GM12878 (cell line): ENCODE data around the gene ECT2L. TPM values are rescaled to one million over a fixed set of nuclear protein-coding genes. Genes with fewer than 3 reads are reported as not detected.

Source experiments
- ATAC-seq: fragments of 200-7000 bp; cut with Tn5 transposase; 3 replicates; pipeline ENCODE4 v1.9.1; 2020; ENCODE audit warnings: mild to moderate bottlenecking, moderate library complexity
- BruUV-seq: library from RNA; stranded (reverse); fragments of 400-500 nt; replicated peaks from 2 replicates; lab custom pipeline; 2021; lab: Mats Ljungman, UMichigan
- CTCF ChIA-PET: fragments of 300-600 bp; sonication (Branson Sonifier 250); formaldehyde crosslinking; extraction: SDS; loops from one replicate; lab custom pipeline; 2021; ENCODE audit warnings: inconsistent platforms; lab: Yijun Ruan, JAX
- POLR2A ChIA-PET: fragments of 350-600 bp; formaldehyde crosslinking; extraction: SDS; loops from one replicate; lab custom pipeline; 2021; ENCODE audit warnings: inconsistent platforms; lab: Charles Lee
- RAD21 ChIA-PET: fragments of 300-600 bp; sonication (Branson Sonifier 250); formaldehyde crosslinking; loops from one replicate; lab custom pipeline; 2023; ENCODE audit warnings: antibody characterized with exemption; ENCODE audit not compliant: unreplicated experiment; lab: Charles Lee
- SMC1A ChIA-PET: fragments of 300-600 bp; sonication (Branson Sonifier 250); formaldehyde crosslinking; loops from one replicate; lab custom pipeline; 2023; ENCODE audit not compliant: unreplicated experiment, uncharacterized antibody; lab: Charles Lee
- DNase-seq: peaks from one replicate; pipeline ENCODE4 v3.0.0-alpha.2; 2011; ENCODE audit warnings: low read depth, low spot score
- FAIRE-seq: peaks from 3 replicates; lab custom pipeline; 2011; peaks lifted over from hg19 to GRCh38; lab: Jason Lieb, UNC
- H2AFZ ChIP-seq: 2 replicates; pipeline ENCODE4 v1.6.0; 2011; ENCODE audit warnings: low read depth, low read length, control low read depth; ENCODE audit not compliant: control insufficient read depth
- H3K27ac ChIP-seq: 2 replicates; pipeline ENCODE4 v1.5.1; 2011; ENCODE audit warnings: control low read depth; ENCODE audit not compliant: control insufficient read depth, insufficient read depth
- H3K27me3 ChIP-seq, 2 experiments: replicated peaks in 1 of 2; 2 replicates each; pipeline versions ENCODE4 v1.6.0 to v1.6.1; 2011; ENCODE audit warnings: low read length in 1 of 2; ENCODE audit not compliant: control insufficient read depth in 2 of 2, insufficient read depth in 2 of 2
- H3K36me3 ChIP-seq, 2 experiments: 2 replicates each; pipeline ENCODE4 v1.5.1; 2011; ENCODE audit warnings: low read length in 1 of 2; ENCODE audit not compliant: control insufficient read depth in 2 of 2, insufficient read depth in 2 of 2
- H3K4me1 ChIP-seq: 2 replicates; pipeline ENCODE4 v1.6.1; 2011; ENCODE audit warnings: mild to moderate bottlenecking, low read length, moderate library complexity, mixed read lengths; ENCODE audit not compliant: control insufficient read depth, insufficient read depth
- H3K4me2 ChIP-seq: 2 replicates; pipeline ENCODE4 v1.6.0; 2011; ENCODE audit warnings: control low read depth; ENCODE audit not compliant: control insufficient read depth, insufficient read depth
- H3K4me3 ChIP-seq: fragments of 200-600 bp; sonication (generic); 2 replicates; pipeline ENCODE4 v1.5.1; 2016
- H3K79me2 ChIP-seq: 2 replicates; pipeline ENCODE4 v1.6.0; 2011; ENCODE audit warnings: low read length; ENCODE audit not compliant: control insufficient read depth, insufficient read depth
- H3K9ac ChIP-seq: 2 replicates; pipeline ENCODE4 v1.8.0; 2011; ENCODE audit warnings: low read length, control low read depth, mixed read lengths; ENCODE audit not compliant: control insufficient read depth, insufficient read depth
- H3K9me3 ChIP-seq: replicated peaks from 3 replicates; pipeline ENCODE4 v1.5.1; 2011; ENCODE audit warnings: mild to moderate bottlenecking, low read length; ENCODE audit not compliant: control insufficient read depth, insufficient read depth
- H4K20me1 ChIP-seq: 2 replicates; pipeline ENCODE4 v1.6.0; 2011; ENCODE audit not compliant: control insufficient read depth, insufficient read depth
- ASH2L ChIP-seq: fragments of 300-600, 200-600 bp; sonication (generic); IDR thresholded peaks from 2 replicates; pipeline ENCODE4 v1.6.1; 2017; ENCODE audit warnings: low read depth, mild to moderate bottlenecking, borderline replicate concordance
- ATF7 ChIP-seq: fragments of 450-650 bp; IDR thresholded peaks from 2 replicates; pipeline ENCODE4 v1.6.1; 2016; ENCODE audit warnings: low read depth, mild to moderate bottlenecking
- E4F1 ChIP-seq: fragments of 450-650 bp; IDR thresholded peaks from 2 replicates; pipeline ENCODE4 v1.6.1; 2018; ENCODE audit warnings: borderline replicate concordance, mild to moderate bottlenecking; ENCODE audit not compliant: partially characterized antibody
- IKZF2 ChIP-seq, 2 experiments: fragments of 450-650 bp; IDR thresholded peaks; 2 replicates each; pipeline ENCODE4 v1.6.1; 2017; ENCODE audit warnings: mild to moderate bottlenecking in 2 of 2, moderate library complexity in 2 of 2
- JUNB ChIP-seq: IDR thresholded peaks from 2 replicates; pipeline ENCODE4 v1.6.1; 2016; ENCODE audit warnings: antibody characterized with exemption, mild to moderate bottlenecking
- KLF5 ChIP-seq: fragments of 450-650 bp; IDR thresholded peaks from 2 replicates; pipeline ENCODE4 v1.6.1; 2014; ENCODE audit warnings: mild to moderate bottlenecking; ENCODE audit not compliant: partially characterized antibody
- PML ChIP-seq: IDR thresholded peaks from 2 replicates; pipeline ENCODE4 v1.6.1; 2012; ENCODE audit warnings: low read length, inconsistent platforms
- POU2F2 ChIP-seq: IDR thresholded peaks from 3 replicates; pipeline ENCODE4 v1.6.1; 2011; ENCODE audit warnings: low read depth, mild to moderate bottlenecking, low read length, borderline replicate concordance
- RUNX3 ChIP-seq: IDR thresholded peaks from 2 replicates; pipeline ENCODE4 v1.6.1; 2012; ENCODE audit warnings: low read length, inconsistent platforms
- SMAD1 ChIP-seq: fragments of 450-650 bp; IDR thresholded peaks from 2 replicates; pipeline ENCODE4 v1.6.1; 2018; ENCODE audit warnings: mild to moderate bottlenecking, low read depth; ENCODE audit not compliant: partially characterized antibody
- USF1 ChIP-seq: IDR thresholded peaks from 2 replicates; pipeline ENCODE4 v1.6.1; 2011; ENCODE audit warnings: borderline replicate concordance, low read depth, mild to moderate bottlenecking, moderate library complexity, mixed read lengths, low read length; ENCODE audit not compliant: insufficient read depth; ENCODE audit errors: extremely low read length
- YBX1 ChIP-seq: fragments of 450-650 bp; IDR thresholded peaks from 2 replicates; pipeline ENCODE4 v1.6.1; 2016; ENCODE audit warnings: antibody characterized with exemption
- ZNF687 ChIP-seq: fragments of 450-650 bp; IDR thresholded peaks from 2 replicates; pipeline ENCODE4 v1.6.1; 2017; ENCODE audit warnings: mild to moderate bottlenecking, moderate library complexity
- WGBS: methylation state at CpG from one replicate; pipeline ENCODE4 v1.1.6; 2016; ENCODE audit warnings: low lambda C conversion rate; ENCODE audit not compliant: insufficient replicate concordance, insufficient coverage; ENCODE audit errors: missing lambda C conversion rate; 5-methylcytosine and 5-hydroxymethylcytosine counted together
- in situ Hi-C: fragments of 300-500 bp; cut with MboI; formaldehyde crosslinking; loops from 9 replicates; pipeline ENCODE4 v1.14.3; 2018; ENCODE audit warnings: mixed read lengths
- intact Hi-C: fragments of 100-400 bp; cut with micrococcal nuclease; formaldehyde crosslinking; loops from one replicate; pipeline ENCODE4 v1.14.2; 2022; ENCODE audit not compliant: unreplicated experiment
- polyA plus RNA-seq, 11 experiments: library from polyadenylated mRNA; depleted of rRNA in 4 of 11; unstranded in 6 of 11; stranded (reverse) in 5 of 11; fragments of >200 nt; fragmentation: Nextera tagmentation in 4 of 11; fragmentation: Illumina TruSeq in 1 of 11; extraction: Ambion mirVana in 4 of 11; extraction: Trizol in 1 of 11; gene quantifications; 1 replicate in 1 of 11; 2 replicates in 10 of 11; pipeline versions ENCODE4 v1.2.1 to v1.2.3, GENCODE V29; 2011 to 2016; ENCODE audit warnings: inconsistent platforms in 2 of 11, missing spikeins in 2 of 11, low read depth in 1 of 11
- total RNA-seq, 4 experiments: library from RNA; depleted of rRNA in 3 of 4; stranded (reverse); fragments of >200 nt in 3 of 4; fragmentation: Illumina TruSeq in 1 of 4; extraction: Trizol in 1 of 4; gene quantifications; 2 replicates each; pipeline versions ENCODE4 v1.2.1 to v1.2.3, GENCODE V29; 2013 to 2021

ECT2L gene
- total and polyA plus RNA-seq, 10 of the 15 experiments (the other 5 are each of a cell fraction or from before 2014, with no cell fraction given): 0.05 to 0.09 TPM; not detected in 8

- TF ChIP-seq USF1: no peak
- TF ChIP-seq KLF5: no peak
- TF ChIP-seq PML: no peak
- no peak for TF ChIP-seq ASH2L
Observed at GRCh38 chr6:138765896-138766655, 29.8 kb upstream of the ECT2L start (continued).

GRCh38 chr6:138769102-138769676 lies 26.7 kb upstream of the ECT2L start:
- Histone ChIP-seq H2AFZ (peak overlapping the region; percentile 66), H3K4me1 (peaks cover 12% of the 10 kb centered on the region), H3K4me2 (peak overlapping the region; percentile 66), H3K9ac (no peak overlapping the region; the same call in 1 of the 2 replicates), H3K4me3 (no peak overlapping the region), H3K36me3 (no peaks in the 10 kb centered on the region), H3K79me2 (no peaks in the 10 kb centered on the region; the same call in 1 of the 2 replicates), H4K20me1 (no peaks in the 10 kb centered on the region), H3K9me3 (no peaks in the 10 kb centered on the region), H3K27ac (peak overlapping the region; percentile 43; the same call in 1 of the 2 replicates), H3K27me3 (no peaks in the 10 kb centered on the region)
- FAIRE-seq (no peak), ATAC-seq (no peak), DNase-seq (no peak)
- CTCF ChIA-PET: interaction anchor here (0.7 to 14.7 kb wide), 7 partner anchors 29 to 654 kb away, joined by 3 to 418 read pairs (median 8); no protein-coding TSS in a partner anchor
- intact Hi-C loops (loop anchor here (5.0 to 10.0 kb wide), 3 partner anchors 254 to 652 kb away; no protein-coding TSS in a partner anchor), in situ Hi-C loops (no loop called here)
- POLR2A ChIA-PET: interaction anchor here (0.9 to 1.4 kb wide), 2 partner anchors 9 to 76 kb away, joined by 3 to 5 read pairs; no protein-coding TSS in a partner anchor
- no TSS peak for BruUV-seq
- RAD21 ChIA-PET: interaction anchor here (1.0 to 2.0 kb wide), 10 partner anchors 43 to 653 kb away, joined by 3 to 8 read pairs (median 4); no protein-coding TSS in a partner anchor
- 33% methylated on average over 6 of the region's 6 CpGs for WGBS
- SMC1A ChIA-PET: interaction anchor here (0.8 to 13.9 kb wide), 9 partner anchors 11 to 653 kb away, joined by 3 to 332 read pairs (median 3); no protein-coding TSS in a partner anchor
- TF ChIP-seq IKZF2 (IDR thresholded peaks at IDR 0.05) (0 out of 4 replicates have a peak, but pooled peaks of 1 of the 2 experiments have one; percentile 29), POU2F2 (no peak), JUNB (no peak; the same call in 1 of the 2 replicates), E4F1 (no peak), YBX1 (no peak), RUNX3 (peak; percentile 54; the same call in 1 of the 2 replicates), SMAD1 (no peak), ATF7 (no peak), ZNF687 (no peak)
